Suprapubic skin (tissue), 3 donors: Measurements from ENCODE around the gene CAPN9.

Experiments used
- EP300 ChIP-seq: sonication (generic); formaldehyde crosslinking; IDR thresholded peaks from one replicate; pipeline ENCODE4 v1.6.1; 2017; ENCODE audit warnings: antibody characterized with exemption
- TF ChIP-seq, protein P1 (sequence below), 2 donors: fragments of 200-600 bp in 1 of 2; fragments of 450-650 bp in 1 of 2; sonication (generic) in 1 of 2; IDR thresholded peaks; one replicate each; pipeline ENCODE4 v1.5.1; 2016 to 2019; ENCODE audit warnings: antibody characterized with exemption in 2 of 2, mild to moderate bottlenecking in 1 of 2, moderate library complexity in 1 of 2

DNA sequence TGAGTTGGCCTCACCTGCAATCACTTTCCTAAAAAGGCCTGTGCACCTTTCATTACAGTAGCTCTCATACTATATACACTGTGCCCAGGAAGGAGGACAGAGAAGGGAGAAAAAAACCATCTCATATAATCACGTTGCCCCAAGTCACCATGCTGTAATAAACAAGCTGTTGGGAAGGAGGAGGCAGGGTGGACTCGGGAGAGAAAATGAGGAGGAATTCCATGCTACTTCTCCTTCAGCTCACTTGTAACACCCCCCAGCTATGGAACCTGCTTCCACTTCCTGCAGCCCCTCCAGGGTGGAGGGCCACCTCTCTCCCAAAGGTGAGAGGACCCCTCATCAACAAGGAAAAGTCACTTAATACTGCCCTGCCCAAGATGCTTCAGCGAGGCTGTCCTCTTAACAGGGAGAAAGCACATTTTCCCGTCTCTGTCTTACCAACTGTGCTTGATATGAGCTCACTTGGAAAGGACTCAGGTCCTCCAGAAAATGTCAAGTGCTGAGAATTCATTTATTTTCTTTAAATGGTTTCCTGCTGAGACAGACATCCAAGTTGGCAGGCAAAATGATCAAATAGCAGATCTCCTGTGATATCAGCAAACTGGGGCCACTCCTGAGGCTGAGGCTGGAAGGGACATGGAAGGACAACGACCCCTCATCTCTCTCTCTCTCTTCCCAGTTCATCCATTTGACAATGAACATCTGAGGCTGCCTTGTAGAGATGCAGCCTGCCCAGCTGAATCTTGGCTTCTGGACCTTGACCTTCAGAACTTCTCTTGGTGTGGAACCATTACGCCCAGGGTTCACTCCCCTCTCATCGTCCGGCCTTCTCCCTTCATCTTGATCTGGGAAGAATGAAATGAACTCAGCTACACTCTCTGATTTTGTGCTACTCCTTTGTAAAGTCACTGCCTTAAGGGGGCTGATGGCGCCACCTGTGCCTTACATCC, 54.0 kb downstream of the CAPN9 start:
- TF ChIP-seq, protein P1, sequence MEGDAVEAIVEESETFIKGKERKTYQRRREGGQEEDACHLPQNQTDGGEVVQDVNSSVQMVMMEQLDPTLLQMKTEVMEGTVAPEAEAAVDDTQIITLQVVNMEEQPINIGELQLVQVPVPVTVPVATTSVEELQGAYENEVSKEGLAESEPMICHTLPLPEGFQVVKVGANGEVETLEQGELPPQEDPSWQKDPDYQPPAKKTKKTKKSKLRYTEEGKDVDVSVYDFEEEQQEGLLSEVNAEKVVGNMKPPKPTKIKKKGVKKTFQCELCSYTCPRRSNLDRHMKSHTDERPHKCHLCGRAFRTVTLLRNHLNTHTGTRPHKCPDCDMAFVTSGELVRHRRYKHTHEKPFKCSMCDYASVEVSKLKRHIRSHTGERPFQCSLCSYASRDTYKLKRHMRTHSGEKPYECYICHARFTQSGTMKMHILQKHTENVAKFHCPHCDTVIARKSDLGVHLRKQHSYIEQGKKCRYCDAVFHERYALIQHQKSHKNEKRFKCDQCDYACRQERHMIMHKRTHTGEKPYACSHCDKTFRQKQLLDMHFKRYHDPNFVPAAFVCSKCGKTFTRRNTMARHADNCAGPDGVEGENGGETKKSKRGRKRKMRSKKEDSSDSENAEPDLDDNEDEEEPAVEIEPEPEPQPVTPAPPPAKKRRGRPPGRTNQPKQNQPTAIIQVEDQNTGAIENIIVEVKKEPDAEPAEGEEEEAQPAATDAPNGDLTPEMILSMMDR (IDR thresholded peaks at IDR 0.05): no peak
- TF ChIP-seq EP300: no peak
